Panc1 (cell line): ENCODE measurements around the gene TSC22D3. TPM values are rescaled to one million over a fixed set of nuclear protein-coding genes. Genes with fewer than 3 reads are reported as not detected.

ENCODE experiments used
- ATAC-seq: fragments of 200-7000 bp; cut with Tn5 transposase; 2 replicates; pipeline ENCODE4 v1.9.1; 2020; ENCODE audit warnings: mild to moderate bottlenecking, moderate library complexity
- BruUV-seq: library from RNA; stranded (reverse); fragments of 400-500 nt; replicated peaks from 2 replicates; lab custom pipeline; 2021; lab: Mats Ljungman, UMichigan
- CTCF ChIA-PET: fragments of 300-600 bp; sonication (Branson Sonifier 250); formaldehyde crosslinking; loops from one replicate; lab custom pipeline; 2022; ENCODE audit warnings: antibody characterized with exemption; lab: Charles Lee
- POLR2A ChIA-PET: fragments of 300-600 bp; sonication (Branson Sonifier 250); formaldehyde crosslinking; loops from one replicate; lab custom pipeline; 2022; ENCODE audit warnings: antibody characterized with exemption; lab: Charles Lee
- DNase-seq: peaks from one replicate; pipeline ENCODE4 v3.0.0-alpha.2; 2010; ENCODE audit warnings: low read depth, low spot score
- H3K27ac ChIP-seq: 2 replicates; pipeline ENCODE4 v1.5.1; 2011; ENCODE audit warnings: mild to moderate bottlenecking, low read length, inconsistent platforms
- H3K27me3 ChIP-seq: fragments of 200-500 bp; sonication (Bioruptor generic); 2 replicates; pipeline ENCODE4 v1.6.0; 2014; ENCODE audit warnings: low read length, inconsistent platforms; ENCODE audit not compliant: control insufficient read depth, insufficient read depth
- H3K36me3 ChIP-seq: fragments of 200-500 bp; sonication (Bioruptor generic); 2 replicates; pipeline ENCODE4 v1.5.1; 2014; ENCODE audit warnings: inconsistent platforms, mild to moderate bottlenecking, low read length, moderate library complexity; ENCODE audit not compliant: control insufficient read depth, insufficient read depth
- H3K4me1 ChIP-seq: 2 replicates; pipeline ENCODE4 v1.5.1; 2011; ENCODE audit warnings: inconsistent platforms, mild to moderate bottlenecking, low read length, moderate library complexity; ENCODE audit not compliant: control insufficient read depth, insufficient read depth
- H3K4me3 ChIP-seq, 2 experiments: 2 replicates each; pipeline ENCODE4 v1.5.1; 2011 to 2012; ENCODE audit warnings: low read depth in 2 of 2, low read length in 2 of 2, mild to moderate bottlenecking in 2 of 2, inconsistent platforms in 1 of 2, moderate library complexity in 1 of 2
- H3K9me3 ChIP-seq: fragments of 200-500 bp; sonication (Bioruptor generic); 2 replicates; pipeline ENCODE4 v1.5.1; 2014; ENCODE audit warnings: low read depth, mild to moderate bottlenecking, inconsistent platforms, low read length, moderate library complexity; ENCODE audit not compliant: control insufficient read depth, insufficient read depth
- CTCF ChIP-seq: fragments of 450-650 bp; IDR thresholded peaks from 2 replicates; pipeline ENCODE4 v1.5.1; 2017; ENCODE audit warnings: mild to moderate bottlenecking
- POLR2AphosphoS5 ChIP-seq: IDR thresholded peaks from 2 replicates; pipeline ENCODE4 v1.6.1; 2012; ENCODE audit warnings: mild to moderate bottlenecking, low read depth, low read length, moderate library complexity
- REST ChIP-seq, 2 experiments: IDR thresholded peaks; 2 replicates each; pipeline ENCODE4 v1.6.1; 2011 to 2012; ENCODE audit warnings: low read depth in 2 of 2, control low read depth in 1 of 2, low read length in 1 of 2, mild to moderate bottlenecking in 1 of 2, moderate library complexity in 1 of 2; ENCODE audit not compliant: insufficient read depth in 1 of 2
- SIN3A ChIP-seq: IDR thresholded peaks from 2 replicates; pipeline ENCODE4 v1.6.1; 2012; ENCODE audit warnings: low read depth, mild to moderate bottlenecking, low read length, moderate library complexity, borderline replicate concordance; ENCODE audit not compliant: insufficient read depth
- TCF7L2 ChIP-seq: IDR thresholded peaks from 2 replicates; pipeline ENCODE4 v1.6.1; 2011; ENCODE audit warnings: mild to moderate bottlenecking, low read depth, low read length, inconsistent platforms
- in situ Hi-C: cut with HindIII; loops from 2 replicates; pipeline ENCODE4 v1.10.0; 2016; ENCODE audit warnings: low sequenced_read_pairs, low pct_unique_long_range_greater_than_20kb
- intact Hi-C: fragments of 100-400 bp; cut with micrococcal nuclease; formaldehyde crosslinking; loops from one replicate; pipeline ENCODE4 v1.10.0; 2022; ENCODE audit not compliant: unreplicated experiment
- total RNA-seq: library from RNA; stranded (reverse); gene quantifications from one replicate; pipeline ENCODE4 v1.2.1, GENCODE V29; 2021; ENCODE audit not compliant: unreplicated experiment

The TSC22D3 gene
- total RNA-seq, 1 experiment from 2014 or later = 7.2 TPM

GRCh38 chrX:107753187-107753586 lies 22.4 kb downstream of the TSC22D3 start:
- no TSS peak for BruUV-seq
- no peak overlapping the region for H3K27ac ChIP-seq

GRCh38 chrX:107752714-107753113 lies 22.9 kb downstream of the TSC22D3 start:
- intact Hi-C loops (no loop called here), in situ Hi-C loops (no loop called here)
- ChIA-PET CTCF (no interaction called here), POLR2A (no interaction called here)
- TF ChIP-seq SIN3A (no peak), POLR2AphosphoS5 (no peak), TCF7L2 (no peak)
- BruUV-seq = no TSS peak
- H3K36me3 ChIP-seq = no peaks in the 10 kb centered on the region
- no peak overlapping the region for H3K4me3 ChIP-seq
- no peaks in the 10 kb centered on the region for H3K4me1 ChIP-seq
- no peak for ATAC-seq
- no peak overlapping the region for H3K27ac ChIP-seq
- DNase-seq = no peak
- no peaks in the 10 kb centered on the region for H3K27me3 ChIP-seq
- H3K9me3 ChIP-seq = no peaks in the 10 kb centered on the region

More at GRCh38 chrX:107753187-107753586, 22.4 kb downstream of the TSC22D3 start:
- H3K36me3 ChIP-seq = no peaks in the 10 kb centered on the region
- no peaks in the 10 kb centered on the region for H3K4me1 ChIP-seq
- DNase-seq (no peak), ATAC-seq (no peak)
- POLR2A ChIA-PET = no interaction called here
- no peaks in the 10 kb centered on the region for H3K9me3 ChIP-seq
- no peaks in the 10 kb centered on the region for H3K27me3 ChIP-seq
- in situ Hi-C loops = no loop called here
- no peak for TF ChIP-seq REST (IDR thresholded peaks at IDR 0.05; ENCODE audit: insufficient read depth in 1 of 2, low read depth in 2 of 2, low read length in 1 of 2)
- TF ChIP-seq TCF7L2 = no peak
- TF ChIP-seq POLR2AphosphoS5 = no peak
- no peak for TF ChIP-seq SIN3A
- TF ChIP-seq CTCF = no peak
- CTCF ChIA-PET = no interaction called here
- intact Hi-C loops = no loop called here
- no peak overlapping the region for H3K4me3 ChIP-seq

- no peaks in the 10 kb centered on the region for H3K9me3 ChIP-seq
- DNase-seq = no peak
- no TSS peak for BruUV-seq
- no peaks in the 10 kb centered on the region for H3K27me3 ChIP-seq
- CTCF ChIA-PET = no interaction called here
- H3K4me3 ChIP-seq = no peak overlapping the region
- TF ChIP-seq SIN3A (no peak), TCF7L2 (no peak), REST (IDR thresholded peaks at IDR 0.05; ENCODE audit: insufficient read depth in 1 of 2, low read depth in 2 of 2, low read length in 1 of 2) (no peak), POLR2AphosphoS5 (no peak), CTCF (no peak)
- H3K27ac ChIP-seq = no peak overlapping the region
- POLR2A ChIA-PET = interaction anchor here (0.5 kb wide), 1 partner anchor 533 kb away, joined by 4 read pairs; no protein-coding TSS in a partner anchor
- no peaks in the 10 kb centered on the region for H3K4me1 ChIP-seq
- in situ Hi-C loops (no loop called here), intact Hi-C loops (no loop called here)
- H3K36me3 ChIP-seq = no peaks in the 10 kb centered on the region
- ATAC-seq = no peak
These were observed 23.5 kb downstream of the TSC22D3 start for GRCh38 chrX:107752043-107752442.
